Thyroid gland (tissue), 4 donors: Measurements from ENCODE around the gene BOD1L2.

Source experiments
- POLR2A ChIP-seq, 2 donors: fragments of 450-650 bp; IDR thresholded peaks; one replicate each; pipeline ENCODE4 v1.6.1; 2017; ENCODE audit warnings: antibody characterized with exemption in 2 of 2, mild to moderate bottlenecking in 2 of 2, moderate library complexity in 1 of 2
- TF ChIP-seq, protein P1 (sequence below), 6 experiments: fragments of 200-600 bp in 3 of 6; fragments of 450-650 bp in 3 of 6; sonication (generic) in 3 of 6; IDR thresholded peaks; one replicate each; pipeline ENCODE4 v1.5.1; 2016 to 2019; ENCODE audit warnings: antibody characterized with exemption in 6 of 6, mild to moderate bottlenecking in 2 of 6, inconsistent platforms in 1 of 6, moderate library complexity in 1 of 6

DNA sequence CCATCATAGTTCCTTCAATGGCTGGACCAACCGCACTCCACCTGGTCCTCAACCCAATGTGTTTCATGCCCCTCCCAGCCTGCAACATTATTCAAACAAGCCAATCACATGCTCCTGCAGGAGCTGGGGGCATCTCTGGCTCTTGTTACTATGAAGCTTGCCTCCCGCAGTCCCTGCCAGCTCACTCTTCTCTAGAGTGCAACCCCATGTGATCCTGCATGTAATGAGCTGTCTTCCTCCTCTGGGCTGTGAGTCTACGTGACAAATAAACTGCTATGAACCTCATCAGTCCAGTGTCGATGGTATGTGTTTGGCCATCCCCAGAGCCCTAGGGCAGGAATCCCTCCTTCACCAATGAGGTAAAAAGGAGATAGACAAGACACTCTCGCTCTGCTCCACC, 15.8 kb upstream of the BOD1L2 start:
- no peak for TF ChIP-seq POLR2A (IDR thresholded peaks at IDR 0.05)
- TF ChIP-seq, protein P1, sequence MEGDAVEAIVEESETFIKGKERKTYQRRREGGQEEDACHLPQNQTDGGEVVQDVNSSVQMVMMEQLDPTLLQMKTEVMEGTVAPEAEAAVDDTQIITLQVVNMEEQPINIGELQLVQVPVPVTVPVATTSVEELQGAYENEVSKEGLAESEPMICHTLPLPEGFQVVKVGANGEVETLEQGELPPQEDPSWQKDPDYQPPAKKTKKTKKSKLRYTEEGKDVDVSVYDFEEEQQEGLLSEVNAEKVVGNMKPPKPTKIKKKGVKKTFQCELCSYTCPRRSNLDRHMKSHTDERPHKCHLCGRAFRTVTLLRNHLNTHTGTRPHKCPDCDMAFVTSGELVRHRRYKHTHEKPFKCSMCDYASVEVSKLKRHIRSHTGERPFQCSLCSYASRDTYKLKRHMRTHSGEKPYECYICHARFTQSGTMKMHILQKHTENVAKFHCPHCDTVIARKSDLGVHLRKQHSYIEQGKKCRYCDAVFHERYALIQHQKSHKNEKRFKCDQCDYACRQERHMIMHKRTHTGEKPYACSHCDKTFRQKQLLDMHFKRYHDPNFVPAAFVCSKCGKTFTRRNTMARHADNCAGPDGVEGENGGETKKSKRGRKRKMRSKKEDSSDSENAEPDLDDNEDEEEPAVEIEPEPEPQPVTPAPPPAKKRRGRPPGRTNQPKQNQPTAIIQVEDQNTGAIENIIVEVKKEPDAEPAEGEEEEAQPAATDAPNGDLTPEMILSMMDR (IDR thresholded peaks at IDR 0.05) = no peak
